Cardiac muscle cell (in vitro differentiated cells and primary cell): ENCODE data around the gene SPG7. TPM values are rescaled to one million over a fixed set of nuclear protein-coding genes. Genes with fewer than 3 reads are reported as not detected.
A peak's percentile ranks its signal among the peaks of the same experiment; 100 is the strongest.

Experiments used
- DNase-seq, 2 donors: peaks; one replicate each; pipeline versions ENCODE4 v3.0.0 to v3.0.0-alpha.2; 2010 to 2017; ENCODE audit warnings: low read depth in 1 of 2, low spot score in 1 of 2
- H3K27ac ChIP-seq: fragments of 200-600 bp; sonication (generic); 2 replicates; pipeline ENCODE4 v1.5.1; 2016
- H3K27me3 ChIP-seq: fragments of 200-600 bp; sonication (generic); 2 replicates; pipeline ENCODE4 v1.6.0; 2016; ENCODE audit warnings: control low read depth
- H3K36me3 ChIP-seq: fragments of 200-600 bp; sonication (generic); 2 replicates; pipeline ENCODE4 v1.5.1; 2016; ENCODE audit warnings: control low read depth
- H3K4me1 ChIP-seq: fragments of 200-600 bp; sonication (generic); 2 replicates; pipeline ENCODE4 v1.8.1; 2017; ENCODE audit warnings: low read depth, mild to moderate bottlenecking, mixed run types
- H3K4me3 ChIP-seq: fragments of 200-600 bp; sonication (generic); 2 replicates; pipeline ENCODE4 v1.5.1; 2016; ENCODE audit warnings: mild to moderate bottlenecking
- H3K9me3 ChIP-seq: fragments of 200-600 bp; sonication (generic); 2 replicates; pipeline ENCODE4 v1.5.1; 2017; ENCODE audit warnings: low read depth, mild to moderate bottlenecking, control low read depth
- polyA plus RNA-seq: library from polyadenylated mRNA; unstranded; fragments of >200 nt; fragmentation: Nextera tagmentation; extraction: Ambion mirVana; gene quantifications from 2 replicates; pipeline ENCODE4 v1.2.1, GENCODE V29; 2016
- total RNA-seq: library from RNA; depleted of rRNA; stranded (reverse); fragments of >200 nt; gene quantifications from 2 replicates; pipeline ENCODE4 v1.2.3, GENCODE V29; 2016
- TF ChIP-seq, protein P1 (sequence below): IDR thresholded peaks from 2 replicates; pipeline ENCODE4 v1.5.1; 2012; ENCODE audit warnings: low read depth, mild to moderate bottlenecking, low read length

The SPG7 gene
- total and polyA plus RNA-seq, 2 experiments from 2014 or later: 110 to 248 TPM

DNA sequence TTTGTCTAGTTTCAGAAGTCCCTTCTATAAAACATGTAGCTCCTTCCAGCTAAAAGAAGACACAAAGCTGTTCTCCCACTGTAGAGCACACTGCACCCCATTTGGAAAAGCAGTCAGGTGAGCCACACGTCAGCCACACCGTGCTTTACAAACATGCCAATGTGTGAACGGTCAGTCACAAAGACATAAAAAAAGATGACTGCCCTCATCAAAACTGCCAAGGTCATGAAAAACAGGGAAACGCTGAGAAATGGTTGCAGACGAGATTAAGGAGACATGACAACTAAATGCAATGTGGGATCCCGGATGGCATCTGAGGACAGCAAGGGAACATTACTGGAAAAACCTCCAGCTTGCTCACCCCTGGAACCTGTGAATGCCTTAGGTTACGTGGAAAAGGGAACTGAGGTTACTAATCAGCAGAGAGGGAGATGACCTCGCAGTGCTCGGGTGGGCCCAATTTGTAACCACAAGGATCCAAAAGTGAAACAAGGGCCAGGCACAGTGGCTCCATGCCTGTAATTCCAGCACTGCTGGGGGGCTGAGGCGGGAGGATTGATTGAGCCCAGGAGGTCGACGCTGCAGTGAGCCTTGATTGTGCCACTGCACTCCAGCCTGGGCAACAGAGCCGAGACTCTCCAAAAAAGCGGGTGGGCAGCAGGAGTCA lies 25.9 kb upstream of the SPG7 start:
- no peak overlapping the region for H3K4me3 ChIP-seq
- no peaks in the 10 kb centered on the region for H3K36me3 ChIP-seq
- H3K27ac ChIP-seq: peak overlapping the region; percentile 9
- no peak for DNase-seq
- H3K9me3 ChIP-seq: no peaks in the 10 kb centered on the region
- TF ChIP-seq, protein P1, sequence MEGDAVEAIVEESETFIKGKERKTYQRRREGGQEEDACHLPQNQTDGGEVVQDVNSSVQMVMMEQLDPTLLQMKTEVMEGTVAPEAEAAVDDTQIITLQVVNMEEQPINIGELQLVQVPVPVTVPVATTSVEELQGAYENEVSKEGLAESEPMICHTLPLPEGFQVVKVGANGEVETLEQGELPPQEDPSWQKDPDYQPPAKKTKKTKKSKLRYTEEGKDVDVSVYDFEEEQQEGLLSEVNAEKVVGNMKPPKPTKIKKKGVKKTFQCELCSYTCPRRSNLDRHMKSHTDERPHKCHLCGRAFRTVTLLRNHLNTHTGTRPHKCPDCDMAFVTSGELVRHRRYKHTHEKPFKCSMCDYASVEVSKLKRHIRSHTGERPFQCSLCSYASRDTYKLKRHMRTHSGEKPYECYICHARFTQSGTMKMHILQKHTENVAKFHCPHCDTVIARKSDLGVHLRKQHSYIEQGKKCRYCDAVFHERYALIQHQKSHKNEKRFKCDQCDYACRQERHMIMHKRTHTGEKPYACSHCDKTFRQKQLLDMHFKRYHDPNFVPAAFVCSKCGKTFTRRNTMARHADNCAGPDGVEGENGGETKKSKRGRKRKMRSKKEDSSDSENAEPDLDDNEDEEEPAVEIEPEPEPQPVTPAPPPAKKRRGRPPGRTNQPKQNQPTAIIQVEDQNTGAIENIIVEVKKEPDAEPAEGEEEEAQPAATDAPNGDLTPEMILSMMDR: no peak
- peaks cover 43% of the 10 kb centered on the region for H3K4me1 ChIP-seq
- no peaks in the 10 kb centered on the region for H3K27me3 ChIP-seq

DNA sequence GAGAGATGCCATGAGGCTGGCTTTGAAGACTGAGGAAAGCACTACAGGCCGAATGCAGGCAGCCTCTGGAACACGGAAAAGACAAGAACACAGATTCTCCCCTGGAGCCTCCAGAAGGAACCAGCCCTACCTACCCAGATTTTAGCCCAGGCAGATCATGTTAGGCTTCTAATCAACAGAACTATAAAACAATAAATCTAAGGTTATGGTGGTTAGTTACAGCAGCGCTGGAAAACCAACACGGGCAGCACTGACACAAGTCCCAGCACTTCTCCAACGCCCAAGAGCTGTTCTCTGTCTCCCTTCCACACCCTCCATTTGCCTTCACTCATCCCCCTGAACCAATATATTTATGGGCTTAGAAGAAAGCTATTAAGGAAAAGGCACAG lies 25.4 kb upstream of the SPG7 start:
- Histone ChIP-seq H3K27me3 (no peaks in the 10 kb centered on the region), H3K36me3 (no peaks in the 10 kb centered on the region), H3K4me1 (peaks cover 45% of the 10 kb centered on the region), H3K9me3 (no peaks in the 10 kb centered on the region), H3K27ac (no peak overlapping the region), H3K4me3 (no peak overlapping the region)
- TF ChIP-seq, protein P1: no peak
- DNase-seq: no peak

DNA sequence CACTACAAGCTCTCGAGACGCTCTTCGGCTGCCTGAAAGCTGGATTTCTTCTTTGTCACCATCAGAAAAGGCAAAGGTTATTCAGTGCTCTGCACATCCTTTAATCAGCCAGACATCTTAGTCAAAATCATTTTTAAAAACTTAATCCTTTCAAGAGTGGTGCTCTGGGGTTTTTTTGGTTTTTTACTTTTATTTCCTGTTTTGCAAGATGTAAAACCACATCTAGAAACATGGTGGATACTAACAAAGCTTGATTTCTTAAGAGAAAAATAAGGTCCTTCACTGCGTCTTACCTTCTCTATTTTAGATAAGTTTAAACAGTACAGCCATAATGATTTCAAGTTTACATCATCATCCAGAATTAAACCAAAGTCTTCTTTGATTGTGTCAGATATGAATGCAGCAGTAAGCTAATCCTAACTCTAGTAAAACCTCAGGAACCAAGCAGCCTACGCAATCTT lies 24.1 kb upstream of the SPG7 start:
- TF ChIP-seq, protein P1: no peak
- Histone ChIP-seq H3K27ac (no peak overlapping the region), H3K9me3 (no peaks in the 10 kb centered on the region), H3K4me1 (peaks cover 49% of the 10 kb centered on the region), H3K27me3 (no peaks in the 10 kb centered on the region), H3K4me3 (no peak overlapping the region), H3K36me3 (no peaks in the 10 kb centered on the region)
- DNase-seq: peak in 1 of 2 donors; percentile 34

DNA sequence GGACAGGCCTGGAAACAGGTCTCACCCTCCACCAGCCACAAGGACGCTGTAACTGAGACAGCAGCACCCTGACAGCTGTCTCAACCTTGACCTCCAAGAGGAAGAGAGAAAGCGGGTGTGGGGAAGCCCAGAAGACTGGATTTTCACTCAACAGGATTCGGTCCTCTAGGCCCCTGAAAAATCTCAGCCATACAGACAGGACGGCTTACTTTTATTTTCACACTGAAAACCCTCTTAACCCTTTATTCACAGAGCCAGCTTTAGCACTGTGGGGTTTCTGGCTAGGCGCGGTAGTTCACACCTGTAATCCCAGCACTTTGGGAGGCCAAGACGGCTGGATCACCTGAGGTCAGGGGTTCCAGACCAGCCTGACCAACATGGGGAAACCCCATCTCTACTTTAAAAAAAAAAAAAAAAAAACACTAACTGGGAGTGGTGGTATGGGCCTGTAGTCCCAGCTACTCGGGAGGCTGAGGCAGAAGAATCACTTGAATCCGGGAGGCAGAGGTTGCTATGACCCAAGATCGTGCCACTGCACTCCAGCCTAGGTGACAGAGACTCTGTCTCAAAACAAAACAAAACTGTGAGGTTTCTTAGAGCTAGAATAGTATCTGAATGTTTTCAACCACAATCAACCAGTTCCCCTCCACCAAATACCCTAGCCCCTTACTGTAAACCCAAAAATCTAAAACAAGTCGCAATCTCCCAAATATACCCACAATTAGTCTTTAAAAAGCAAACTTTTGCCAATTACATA lies 23.1 kb upstream of the SPG7 start:
- H3K36me3 ChIP-seq: no peaks in the 10 kb centered on the region
- H3K27me3 ChIP-seq: no peaks in the 10 kb centered on the region
- no peak for DNase-seq
- TF ChIP-seq, protein P1: no peak
- H3K4me3 ChIP-seq: no peak overlapping the region
- H3K9me3 ChIP-seq: no peaks in the 10 kb centered on the region
- H3K27ac ChIP-seq: no peak overlapping the region
- peaks cover 49% of the 10 kb centered on the region for H3K4me1 ChIP-seq

DNA sequence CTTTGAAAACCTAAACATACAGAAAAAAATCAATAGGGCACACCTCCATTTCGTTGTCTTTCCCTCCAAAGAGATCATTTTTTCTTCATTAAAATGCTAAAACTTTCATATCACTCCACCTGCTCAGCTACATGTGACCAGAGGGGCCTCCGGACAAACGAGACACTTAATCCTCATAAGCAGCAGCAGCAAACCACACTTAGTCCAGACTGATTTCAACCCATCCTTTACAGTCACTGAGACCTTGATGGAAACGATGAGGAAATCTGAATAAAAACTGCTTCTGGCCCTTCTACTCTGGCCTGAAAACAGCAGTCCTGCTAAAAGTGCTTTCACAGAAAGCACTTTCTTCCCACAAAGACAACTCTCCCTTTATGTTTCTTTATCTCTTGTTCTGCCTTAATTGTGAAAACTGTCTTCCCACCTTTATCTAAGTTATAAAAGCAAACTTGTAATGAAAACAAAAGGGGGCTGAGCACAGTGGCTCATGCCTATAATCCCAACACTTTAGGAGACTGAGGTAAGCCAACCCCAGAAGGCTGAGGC lies 22.4 kb upstream of the SPG7 start:
- Histone ChIP-seq H3K27me3 (no peaks in the 10 kb centered on the region), H3K4me3 (no peak overlapping the region), H3K9me3 (no peaks in the 10 kb centered on the region), H3K36me3 (no peaks in the 10 kb centered on the region), H3K4me1 (peaks cover 49% of the 10 kb centered on the region), H3K27ac (no peak overlapping the region)
- TF ChIP-seq, protein P1: no peak
- DNase-seq: no peak
